ENCODE data around the gene ORC5.

DNA sequence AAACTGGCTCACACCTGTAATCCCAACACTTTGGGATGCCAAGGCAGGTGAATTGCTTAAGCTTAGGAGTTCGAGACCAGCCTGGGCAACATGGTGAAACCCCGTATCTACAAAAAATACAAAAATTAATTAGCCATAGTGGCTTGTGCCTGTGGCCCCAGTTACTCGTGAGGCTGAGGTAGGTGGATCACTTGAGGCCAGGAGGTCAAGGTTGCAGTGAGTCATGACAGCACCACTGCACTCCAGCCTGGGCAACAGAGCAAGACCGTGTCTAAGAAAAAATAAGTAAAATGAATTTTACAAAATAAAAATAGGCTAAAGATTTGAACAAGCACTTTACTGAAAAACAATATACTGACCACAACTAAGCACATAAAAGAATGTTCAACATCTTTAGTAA, 9.8 kb upstream of the ORC5 start:
- no peak for TF ChIP-seq GATA2 (IDR thresholded peaks at IDR 0.05; ENCODE audit: low read depth, low read length)
- no peak for TF ChIP-seq GATA3 (IDR thresholded peaks at IDR 0.05; ENCODE audit: low read depth, low read length)

Measured in SH-SY5Y (cell line).